NCI-H82 (cell line): ENCODE results near the gene GIGYF2.
A peak's percentile ranks its signal among the peaks of the same experiment; 100 is the strongest.
"Not testable (repeated sequence)": the region's sequence is repeated elsewhere in the genome, so short reads cannot be mapped to it uniquely, and the experiment has no call there.

ENCODE experiments used
- DNase-seq: peaks from one replicate; lab custom pipeline; 2025; lab: John Stamatoyannopoulos, UW

The GIGYF2 gene

DNA sequence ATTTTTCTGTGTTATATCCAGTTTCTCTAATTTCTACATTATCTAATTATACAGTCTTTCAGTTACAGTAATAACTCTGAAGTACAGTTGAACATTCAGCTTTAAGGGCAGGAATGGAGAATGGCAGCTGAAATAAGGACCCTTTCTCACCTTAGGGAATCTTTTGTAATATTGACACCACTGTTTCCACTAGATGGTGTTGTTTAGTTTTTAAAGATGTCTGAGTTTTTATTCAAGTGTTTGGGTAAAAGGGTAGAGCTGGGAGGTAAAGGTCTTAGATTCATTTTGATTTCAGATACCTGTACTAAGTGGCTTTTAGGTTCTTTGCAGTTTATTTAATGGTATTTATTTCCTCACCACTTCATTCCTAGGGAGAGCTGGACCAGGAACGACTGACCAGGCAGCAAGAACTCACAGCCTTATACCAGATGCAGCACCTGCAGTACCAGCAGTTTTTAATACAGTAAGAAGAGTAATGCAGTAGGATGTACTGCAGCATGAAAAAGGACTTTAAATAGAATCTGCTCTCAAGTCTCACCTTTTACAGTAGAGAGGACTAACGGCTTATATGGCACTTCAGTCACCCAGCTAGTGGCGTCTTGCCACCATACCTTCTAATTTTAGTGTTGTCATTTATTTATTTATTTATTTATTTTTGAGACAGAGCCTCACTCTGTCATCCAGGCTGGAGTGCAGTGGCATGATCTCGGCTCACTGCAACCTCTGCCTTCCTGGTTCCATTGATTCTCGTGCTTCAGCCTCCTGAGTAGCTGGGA lies 112.4 kb downstream of the GIGYF2 start:
- no peak for DNase-seq

GRCh38 chr2:232810444-232810843 lies 113.3 kb downstream of the GIGYF2 start:
- DNase-seq = no peak

GRCh38 chr2:232815569-232815968 lies 118.4 kb downstream of the GIGYF2 start:
- DNase-seq = no peak

- no peak for DNase-seq
Measured at GRCh38 chr2:232816657-232817056, 119.5 kb downstream of the GIGYF2 start.

GRCh38 chr2:232817756-232818155 lies 120.6 kb downstream of the GIGYF2 start:
- DNase-seq = no peak

DNA sequence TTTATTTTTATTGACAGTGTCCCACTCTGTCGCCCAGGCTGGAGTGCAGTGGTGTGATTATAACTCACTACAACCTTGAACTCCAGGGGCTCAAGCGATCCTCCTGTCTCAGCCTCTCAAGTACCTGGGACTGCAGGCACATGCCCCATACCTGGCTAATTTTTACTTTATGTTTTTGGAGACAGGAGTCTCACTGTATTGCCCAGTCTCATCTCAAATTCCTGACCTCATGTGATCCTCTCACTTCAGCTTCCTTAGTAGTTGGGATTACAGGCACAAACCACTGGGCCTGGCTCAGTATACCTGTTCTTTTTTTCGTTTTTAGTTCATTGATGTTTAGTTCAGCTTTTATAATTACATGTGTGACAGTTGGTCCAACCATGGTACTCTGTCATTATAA lies 132.9 kb downstream of the GIGYF2 start:
- DNase-seq = no peak

GRCh38 chr2:232831496-232831895 lies 134.4 kb downstream of the GIGYF2 start:
- no peak for DNase-seq

- no peak for DNase-seq
Measured at GRCh38 chr2:232833830-232834229, 136.7 kb downstream of the GIGYF2 start.

GRCh38 chr2:232835687-232836208 lies 138.6 kb downstream of the GIGYF2 start:
- DNase-seq = peak; percentile 40

DNA sequence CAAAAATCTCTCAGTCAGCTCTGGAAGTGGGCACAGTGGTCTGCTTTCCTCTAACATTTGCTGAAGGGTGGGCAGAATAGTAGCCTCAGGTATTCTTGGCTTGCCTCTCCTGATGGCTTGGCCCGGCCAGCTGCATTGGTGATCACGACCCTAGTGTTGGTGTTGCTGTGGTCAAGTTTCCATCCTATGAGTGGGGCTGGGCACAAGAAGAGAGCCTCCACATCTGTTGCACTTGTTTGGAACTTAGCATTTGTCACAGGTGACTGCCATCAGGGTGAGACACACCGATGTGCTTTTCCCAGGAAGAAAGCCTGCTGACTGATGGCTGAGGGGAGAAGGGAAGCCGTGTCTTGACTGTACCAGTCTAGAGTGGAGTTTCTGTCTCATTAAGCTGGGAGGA lies 139.8 kb downstream of the GIGYF2 start:
- DNase-seq = no peak

- DNase-seq = no peak
Measured at GRCh38 chr2:232838406-232838874, 141.3 kb downstream of the GIGYF2 start.

DNA sequence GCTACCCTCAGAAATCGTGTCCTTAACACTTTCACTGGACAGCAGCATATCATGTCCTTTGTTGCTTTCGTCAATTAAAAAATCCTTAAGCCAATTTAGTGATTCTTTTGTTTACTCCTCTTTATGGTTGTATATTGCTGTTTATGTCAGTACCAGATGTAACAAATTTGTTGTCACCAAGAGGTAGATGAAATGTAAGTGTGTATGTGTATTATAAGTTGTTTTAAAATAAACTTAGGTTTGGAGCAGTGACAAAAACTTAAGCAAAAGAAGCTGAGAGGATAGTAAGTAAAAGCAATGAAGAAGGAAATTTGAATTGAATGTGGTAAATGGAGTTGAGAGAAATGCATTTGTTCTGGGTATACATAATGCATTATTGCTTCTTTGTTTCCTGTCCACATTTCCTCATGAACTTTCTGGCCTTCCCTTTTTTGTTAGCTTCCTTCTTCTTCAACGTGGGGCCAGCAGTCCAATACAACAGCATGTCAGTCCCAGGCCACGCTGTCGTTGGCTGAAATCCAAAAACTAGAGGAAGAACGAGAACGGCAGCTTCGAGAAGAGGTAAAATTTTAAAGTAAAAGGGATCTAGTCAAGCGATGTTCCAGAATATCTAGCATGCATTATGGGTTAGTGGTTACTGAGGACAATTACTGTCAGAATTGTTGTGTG lies 142.4 kb downstream of the GIGYF2 start:
- no peak for DNase-seq

DNA sequence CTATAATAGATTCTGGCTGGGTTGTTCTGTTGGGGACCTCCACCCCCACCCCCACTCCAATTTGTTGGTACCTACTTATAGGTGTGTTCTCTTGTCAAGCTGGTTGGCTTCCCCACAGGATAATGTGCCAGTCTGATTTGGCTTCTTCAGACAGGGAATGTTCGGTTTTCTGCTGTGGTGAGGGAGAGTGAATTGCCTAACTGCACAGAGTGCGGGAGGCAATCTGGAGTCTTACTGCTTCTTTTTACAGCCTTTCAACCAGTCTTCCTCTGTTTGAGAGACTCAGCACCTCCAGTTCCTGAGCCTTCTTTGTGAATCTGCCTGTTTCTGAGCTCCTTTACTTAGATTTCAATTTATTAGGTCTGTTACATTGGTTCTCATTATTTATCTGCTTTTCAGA lies 145.6 kb downstream of the GIGYF2 start:
- no peak for DNase-seq

DNA sequence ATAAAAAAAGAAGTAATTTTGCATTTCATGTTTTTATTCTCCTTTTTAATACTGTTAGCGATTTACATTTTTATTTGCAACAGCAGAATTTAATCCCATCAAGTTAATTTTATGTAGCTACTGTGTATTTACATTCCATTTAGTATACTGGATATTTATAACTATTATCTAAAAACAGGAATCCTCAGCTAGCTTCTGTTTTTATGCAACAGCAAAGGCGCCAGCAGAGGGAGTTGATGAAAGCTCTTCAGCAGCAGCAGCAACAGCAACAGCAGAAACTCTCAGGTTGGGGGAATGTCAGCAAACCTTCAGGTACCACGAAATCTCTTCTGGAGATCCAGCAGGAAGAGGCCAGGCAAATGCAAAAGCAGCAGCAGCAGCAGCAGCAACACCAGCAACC lies 146.7 kb downstream of the GIGYF2 start:
- DNase-seq = no peak

DNA sequence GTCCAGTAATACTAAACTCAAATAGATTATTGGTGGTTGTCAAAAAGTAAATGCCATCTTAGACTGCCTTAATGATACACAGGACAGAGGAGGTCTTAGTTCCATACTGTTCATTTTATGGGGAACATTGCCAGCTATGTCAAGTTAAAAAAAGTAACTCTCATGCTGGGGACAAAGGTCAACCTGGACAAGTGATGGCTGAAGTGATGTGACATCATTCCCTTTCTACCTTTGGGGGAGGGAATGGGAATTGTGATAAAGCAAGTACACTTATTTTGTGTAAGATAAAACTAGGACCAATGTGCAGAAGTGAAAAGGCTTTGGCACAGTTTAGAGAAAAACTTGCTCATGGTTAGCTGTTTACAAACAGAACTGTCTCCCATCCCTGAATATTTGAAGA lies 148.9 kb downstream of the GIGYF2 start:
- no peak for DNase-seq

GRCh38 chr2:232850039-232850438 lies 152.9 kb downstream of the GIGYF2 start:
- DNase-seq = no peak

DNA sequence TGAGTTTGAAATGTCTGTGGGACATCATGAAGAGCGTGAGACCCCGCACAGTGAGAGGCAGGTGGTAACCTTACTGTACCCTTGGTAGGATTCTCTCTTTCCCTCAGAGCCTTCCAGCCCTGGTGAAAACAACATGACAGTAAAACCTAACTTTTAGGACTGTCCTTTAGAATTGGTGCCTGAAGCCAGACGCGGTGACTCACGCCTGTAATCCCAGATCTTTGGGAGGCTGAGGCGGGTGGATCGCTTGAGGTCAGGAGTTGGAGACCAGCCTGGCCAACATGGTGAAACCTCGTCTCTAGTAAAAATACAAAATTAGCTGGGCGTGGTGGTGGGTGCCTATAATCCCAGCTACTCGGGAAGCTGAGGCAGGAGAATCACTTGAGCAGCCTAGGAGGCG lies 154.9 kb downstream of the GIGYF2 start:
- DNase-seq = not testable (repeated sequence)

- no peak for DNase-seq
Measured at GRCh38 chr2:232852676-232853075, 155.5 kb downstream of the GIGYF2 start.

- no peak for DNase-seq
Measured at GRCh38 chr2:232854082-232854481, 157.0 kb downstream of the GIGYF2 start.

DNA sequence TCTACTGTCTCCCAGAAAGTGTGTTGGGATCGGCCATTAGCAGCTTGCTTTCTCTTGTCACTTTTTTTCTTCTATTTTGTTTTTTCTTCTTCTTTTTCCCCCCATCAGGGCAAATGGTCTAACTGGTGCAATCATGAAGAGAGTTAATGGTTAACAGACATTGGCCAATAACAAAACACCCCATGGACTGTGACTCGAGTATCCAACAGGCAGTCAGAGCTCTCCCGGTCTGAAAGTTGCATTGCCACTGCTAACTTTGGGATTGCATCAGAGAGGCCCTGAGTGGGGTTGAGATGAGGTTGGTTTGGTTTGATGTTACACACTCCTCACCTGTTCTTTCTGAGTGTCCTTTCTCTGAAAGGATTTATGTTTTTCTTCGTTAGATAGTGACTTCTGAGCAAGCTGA lies 160.0 kb downstream of the GIGYF2 start:
- DNase-seq = no peak

DNA sequence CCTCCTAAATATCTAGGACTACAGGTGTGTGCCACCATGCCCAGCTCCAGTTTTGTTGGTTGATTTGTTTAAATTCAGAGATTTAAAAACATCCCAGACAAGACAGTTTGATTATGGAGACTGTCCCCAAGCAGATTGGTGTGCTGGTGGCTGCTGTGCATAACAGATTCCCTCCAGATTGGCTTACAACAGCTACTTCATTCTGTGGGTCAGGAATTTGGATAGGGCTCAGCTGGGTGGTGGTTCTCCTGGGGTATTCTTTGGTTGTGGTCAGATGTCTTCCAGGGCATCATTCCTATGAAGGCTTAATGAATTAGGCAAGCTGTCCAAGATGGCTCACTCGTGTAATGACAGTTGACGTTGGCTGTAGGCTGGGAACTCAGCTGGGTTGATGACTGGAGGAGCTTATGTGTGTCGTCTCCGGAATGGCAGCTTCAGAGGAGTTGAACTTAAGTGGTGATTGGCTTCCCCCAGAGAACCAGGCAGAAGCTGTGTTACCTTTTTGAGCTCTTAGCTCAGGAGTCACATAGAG lies 162.3 kb downstream of the GIGYF2 start:
- no peak for DNase-seq

- no peak for DNase-seq
Measured at GRCh38 chr2:232860593-232861241, 163.6 kb downstream of the GIGYF2 start.

DNA sequence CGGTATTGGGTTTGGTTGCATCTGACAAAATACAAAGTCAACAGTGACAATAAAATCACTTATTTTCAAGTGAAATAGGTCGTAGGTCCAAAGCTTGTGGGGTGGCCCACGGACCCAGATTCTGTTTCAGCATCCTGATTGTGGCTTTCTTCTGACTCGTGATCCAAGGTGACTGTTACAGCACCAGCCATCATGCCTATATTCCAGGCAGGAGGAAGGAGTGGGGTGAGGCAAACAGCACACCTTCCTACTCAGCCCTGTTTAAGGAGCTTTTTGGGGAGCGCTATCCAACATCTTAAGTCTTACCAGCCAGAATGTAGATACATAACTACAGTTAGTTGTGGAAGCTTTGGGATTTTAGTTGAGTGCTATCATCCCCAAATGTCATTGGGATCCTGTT lies 164.2 kb downstream of the GIGYF2 start:
- no peak for DNase-seq
